ENCODE results near the gene GUF1. TPM values are rescaled to one million over a fixed set of nuclear protein-coding genes. Genes with fewer than 3 reads are reported as not detected.
A peak's percentile ranks its signal among the peaks of the same experiment; 100 is the strongest.

The GUF1 gene
- total and polyA plus RNA-seq, 2 of the 13 experiments (the other 11 are each of a cell fraction or from before 2014, with no cell fraction given) = 10.3 to 24.6 TPM

- TF ChIP-seq SIX4 (CRISPR knock-in tag; IDR thresholded peaks at IDR 0.05) (no peak), ASH2L (IDR thresholded peaks at IDR 0.05; ENCODE audit: insufficient read length, low read depth, low read length) (peak; percentile 85), ZMAT5 (CRISPR knock-in tag; IDR thresholded peaks at IDR 0.05; ENCODE audit: borderline replicate concordance, low read depth) (no peak), ZNF292 (CRISPR knock-in tag; IDR thresholded peaks at IDR 0.05; ENCODE audit: borderline replicate concordance, low read depth) (peak; percentile 74; the same call in 1 of the 2 replicates), PITX1 (CRISPR knock-in tag; IDR thresholded peaks at IDR 0.05) (0 out of 2 replicates have a peak, but pooled peaks have one; percentile 50), ZNF570 (CRISPR knock-in tag; IDR thresholded peaks at IDR 0.05; ENCODE audit: borderline replicate concordance) (peak; percentile 69; the same call in 1 of the 2 replicates), PRMT3 (CRISPR knock-in tag; IDR thresholded peaks at IDR 0.05; ENCODE audit: borderline replicate concordance, low read depth) (no peak), GATA4 (IDR thresholded peaks at IDR 0.05; ENCODE audit: borderline replicate concordance, low read depth) (no peak; the same call in 1 of the 2 replicates), PRDM15 (CRISPR knock-in tag; IDR thresholded peaks at IDR 0.05) (0 out of 2 replicates have a peak, but pooled peaks have one; percentile 57), GMEB2 (CRISPR knock-in tag; IDR thresholded peaks at IDR 0.05; ENCODE audit: low read depth) (no peak), ZNF275 (CRISPR knock-in tag; IDR thresholded peaks at IDR 0.05; ENCODE audit: borderline replicate concordance) (peak; percentile 55; the same call in 1 of the 2 replicates), PRDM10 (CRISPR knock-in tag; IDR thresholded peaks at IDR 0.05; ENCODE audit: low read depth) (no peak), TRIM24 (CRISPR knock-in tag; IDR thresholded peaks at IDR 0.05) (no peak), HNRNPLL (IDR thresholded peaks at IDR 0.05; ENCODE audit: low read depth, low read length, poor library complexity, severe bottlenecking) (peak; percentile 95)
Observed at GRCh38 chr4:44726038-44726871, 48.0 kb downstream of the GUF1 start, which contains the start of gene GNPDA2 (continued).

All from HepG2 (cell line).